Measurements from ENCODE around the gene PCLO. TPM values are rescaled to one million over a fixed set of nuclear protein-coding genes. Genes with fewer than 3 reads are reported as not detected.
"Not testable (repeated sequence)": the region's sequence is repeated elsewhere in the genome, so short reads cannot be mapped to it uniquely, and the experiment has no call there.

PCLO gene
- total RNA-seq, 1 donor from 2014 or later: 7.4 TPM

- no peak for DNase-seq (ENCODE audit: low spot score)
Measured at GRCh38 chr7:83141927-83142326, 20.8 kb downstream of the PCLO start.

GRCh38 chr7:83130623-83131545 lies 31.8 kb downstream of the PCLO start:
- no peak for DNase-seq (ENCODE audit: low spot score)

- DNase-seq (ENCODE audit: low spot score): no peak
Measured at GRCh38 chr7:83130191-83130590, 32.5 kb downstream of the PCLO start.

- no peak for DNase-seq (ENCODE audit: low spot score)
Measured at GRCh38 chr7:83119494-83119893, 43.2 kb downstream of the PCLO start.

GRCh38 chr7:83119026-83119382 lies 43.7 kb downstream of the PCLO start:
- DNase-seq (ENCODE audit: low spot score): no peak

- no peak for DNase-seq (ENCODE audit: low spot score)
Measured at GRCh38 chr7:83118347-83119025, 44.2 kb downstream of the PCLO start.

- no peak for DNase-seq (ENCODE audit: low spot score)
Measured at GRCh38 chr7:83117466-83117865, 45.2 kb downstream of the PCLO start.

- DNase-seq (ENCODE audit: low spot score): no peak
Measured at GRCh38 chr7:83111391-83111790, 51.3 kb downstream of the PCLO start.

GRCh38 chr7:83109352-83109751 lies 53.3 kb downstream of the PCLO start:
- no peak for DNase-seq (ENCODE audit: low spot score)

GRCh38 chr7:83105948-83106347 lies 56.7 kb downstream of the PCLO start:
- DNase-seq (ENCODE audit: low spot score): no peak

GRCh38 chr7:83105063-83105462 lies 57.6 kb downstream of the PCLO start:
- DNase-seq (ENCODE audit: low spot score): no peak

GRCh38 chr7:83101530-83101929 lies 61.2 kb downstream of the PCLO start:
- DNase-seq (ENCODE audit: low spot score): no peak

- DNase-seq (ENCODE audit: low spot score): no peak
Measured at GRCh38 chr7:83096065-83096580, 66.6 kb downstream of the PCLO start.

- no peak for DNase-seq (ENCODE audit: low spot score)
Measured at GRCh38 chr7:83085299-83085698, 77.4 kb downstream of the PCLO start.

GRCh38 chr7:83079879-83080278 lies 82.8 kb downstream of the PCLO start:
- DNase-seq (ENCODE audit: low spot score): not testable (repeated sequence)

GRCh38 chr7:83077328-83077727 lies 85.4 kb downstream of the PCLO start:
- DNase-seq (ENCODE audit: low spot score): no peak

GRCh38 chr7:83072576-83073517 lies 89.8 kb downstream of the PCLO start:
- no peak for DNase-seq (ENCODE audit: low spot score)

- DNase-seq (ENCODE audit: low spot score): no peak
Measured at GRCh38 chr7:83065714-83066113, 97.0 kb downstream of the PCLO start.

- peak; percentile 58 for DNase-seq (ENCODE audit: low spot score)
Measured at GRCh38 chr7:83060218-83060617, 102.5 kb downstream of the PCLO start.

- no peak for DNase-seq (ENCODE audit: low spot score)
Measured at GRCh38 chr7:83058667-83059066, 104.0 kb downstream of the PCLO start.

- DNase-seq (ENCODE audit: low spot score): no peak
Measured at GRCh38 chr7:83055197-83055596, 107.5 kb downstream of the PCLO start.

- no peak for DNase-seq (ENCODE audit: low spot score)
Measured at GRCh38 chr7:83054472-83054871, 108.2 kb downstream of the PCLO start.
